ENCODE data around the gene AUP1. TPM values are rescaled to one million over a fixed set of nuclear protein-coding genes. Genes with fewer than 3 reads are reported as not detected.

Gene AUP1
- total and polyA plus RNA-seq, 2 of the 4 experiments (the other 2 are of a cell fraction), result 47.5 to 100.0 TPM

DNA sequence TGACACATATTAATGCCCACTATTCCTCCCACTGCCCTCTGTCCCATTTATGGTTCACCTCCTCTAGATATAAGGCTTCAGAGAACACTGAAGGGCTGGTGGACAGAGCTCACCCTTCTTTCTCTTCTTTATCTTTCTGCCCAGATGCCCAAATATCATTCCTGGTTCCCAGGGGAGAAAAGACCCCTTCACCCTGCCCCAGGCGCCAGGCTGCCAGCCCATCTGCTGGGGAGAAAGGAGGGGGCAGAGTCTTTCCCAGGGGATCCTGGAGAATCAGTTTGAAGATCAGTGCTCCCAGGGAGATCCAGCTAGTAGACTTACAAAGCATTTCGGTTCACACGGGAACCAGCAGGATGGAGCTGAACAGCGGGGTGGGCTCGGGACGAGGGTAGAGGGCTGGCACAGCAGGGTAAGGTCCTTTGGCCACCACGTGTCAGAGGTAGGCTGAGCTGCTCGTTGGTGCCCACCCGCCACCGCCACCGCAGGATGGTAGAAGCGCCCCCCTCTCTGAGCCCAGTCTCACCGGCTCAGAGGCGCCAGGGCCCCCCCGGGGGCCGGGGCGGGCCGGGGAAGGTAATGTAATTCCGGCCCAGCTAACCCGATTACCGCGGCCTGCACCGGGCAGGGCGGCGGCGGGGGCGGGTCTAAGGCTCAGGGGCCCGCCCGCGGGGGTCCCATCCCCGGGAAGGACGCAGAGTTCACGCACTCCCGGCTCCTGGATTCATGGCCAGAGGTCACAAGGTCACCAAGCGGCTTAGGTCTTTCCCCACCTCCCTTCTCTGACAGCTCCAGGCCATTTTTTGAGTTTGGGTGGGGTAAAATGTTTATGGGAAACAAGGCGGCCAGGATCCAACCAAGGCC, 16.5 kb downstream of the AUP1 start (continued):
- TF ChIP-seq MAFK (IDR thresholded peaks at IDR 0.05; ENCODE audit: low read depth, low read length), result no peak

DNA sequence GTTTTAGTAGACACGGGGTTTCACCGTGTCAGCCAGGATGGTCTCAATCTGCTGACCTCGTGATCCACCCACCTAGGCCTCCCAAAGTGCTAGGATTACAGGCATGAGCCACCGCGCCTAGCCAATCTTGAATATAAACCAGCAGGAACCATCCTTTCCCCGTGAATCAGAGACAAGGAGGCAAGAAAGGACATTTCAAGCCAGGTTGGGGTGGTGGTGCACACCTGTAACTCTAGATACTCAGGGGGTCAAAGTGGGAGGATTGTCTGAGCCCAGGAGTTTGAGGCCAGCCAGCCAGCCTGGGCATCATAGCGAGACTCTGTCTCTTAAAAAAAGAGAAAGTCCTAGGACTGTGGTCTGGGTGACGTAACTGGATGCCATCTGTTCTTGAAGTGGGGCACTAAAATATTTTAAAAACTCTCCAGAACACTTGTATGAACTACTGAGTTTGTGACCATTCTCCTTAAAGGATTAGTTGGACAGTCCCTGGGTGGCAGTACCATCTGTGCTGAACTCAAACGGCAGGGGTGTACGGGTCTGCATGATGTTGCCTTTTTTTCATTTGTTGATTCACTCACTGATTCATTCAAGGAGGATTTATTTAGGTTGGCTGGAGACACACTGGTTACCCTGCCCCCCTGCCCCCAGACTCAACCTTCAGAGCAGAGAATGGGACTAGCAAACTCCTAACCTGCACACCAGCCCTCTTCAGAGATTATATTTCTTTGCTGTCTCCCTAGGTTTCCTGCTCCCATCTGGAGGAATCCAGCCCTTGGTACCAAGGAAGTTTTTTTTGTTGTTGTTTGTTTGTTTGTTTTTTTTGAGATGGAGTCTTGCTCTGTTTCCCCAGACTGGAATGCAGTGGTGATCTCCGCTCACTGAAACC, 18.2 kb downstream of the AUP1 start:
- Histone ChIP-seq H3K27ac (ENCODE audit: insufficient read depth, low read length) (no peak overlapping the region), H3K4me3 (ENCODE audit: insufficient read depth, low read depth, low read length) (no peak overlapping the region), H3K4me1 (ENCODE audit: control insufficient read depth, insufficient read depth, low read length) (peaks cover 6% of the 10 kb centered on the region), H3K9ac (ENCODE audit: low read depth, low read length) (no peak overlapping the region), H3K27me3 (ENCODE audit: control insufficient read depth, insufficient read depth, low read length) (peaks cover 57% of the 10 kb centered on the region), H2BK120ac (ENCODE audit: low read depth, low read length) (no peak overlapping the region), H4K8ac (ENCODE audit: low read depth in 2 of 2, low read length in 2 of 2) (no peak overlapping the region), H3K36me3 (ENCODE audit: control insufficient read depth, insufficient read depth, low read length) (no peaks in the 10 kb centered on the region), H3K14ac (replicated peaks; ENCODE audit: low read depth, low read length) (no peak overlapping the region), H2BK20ac (ENCODE audit: low read depth, low read length) (no peak overlapping the region), H2BK5ac (ENCODE audit: low read depth, low read length, poor library complexity, severe bottlenecking) (no peak overlapping the region), H3K4ac (ENCODE audit: low read depth, low read length) (no peak overlapping the region), H2AK5ac (ENCODE audit: low read depth, low read length) (no peak overlapping the region), H4K20me1 (ENCODE audit: insufficient read depth, low read length) (0 out of 2 replicates have a peak, but pooled peaks cover 5% of the 10 kb centered on the region), H4K5ac (ENCODE audit: low read depth, low read length) (no peak overlapping the region), H3K18ac (ENCODE audit: low read depth, low read length) (no peak overlapping the region), H3K56ac (ENCODE audit: extremely low read depth, insufficient read depth, low read length) (no peak overlapping the region), H4K91ac (ENCODE audit: insufficient read depth, low read depth, low read length) (no peak overlapping the region), H3K79me1 (ENCODE audit: low read depth in 1 of 2, low read length in 2 of 2) (peaks cover 4 to 10% of the 10 kb centered on the region in 2 experiments; a peak in 3 of 4 replicates), H3K9me3 (ENCODE audit: control insufficient read depth, insufficient read depth, low read length) (peaks cover 15% of the 10 kb centered on the region), H2BK15ac (ENCODE audit: low read depth, low read length) (no peak overlapping the region), H3K4me2 (ENCODE audit: low read depth, low read length) (no peak overlapping the region), H2AK9ac (replicated peaks; ENCODE audit: low read depth, low read length, poor library complexity) (no peak overlapping the region), H2AFZ (replicated peaks; ENCODE audit: low read length, poor library complexity) (no peak overlapping the region), H3K23ac (ENCODE audit: low read depth, low read length) (no peak overlapping the region), H3K9me1 (ENCODE audit: insufficient read depth, low read length) (peaks cover 6% of the 10 kb centered on the region; the same call in 1 of the 2 replicates)
- no TSS peak for BruUV-seq (replicated peaks)
- CTCF ChIA-PET, result no interaction called here
- intact Hi-C loops (cut with micrococcal nuclease), result no loop called here
- ATAC-seq (ENCODE audit: low read depth), result no peak
- POLR2A ChIA-PET (ENCODE audit: unreplicated experiment), result no interaction called here
- DNase-seq, result peak; percentile 37
- dilution Hi-C loops (cut with HindIII; ENCODE audit: low sequenced_read_pairs, unreplicated experiment), result no loop called here
- in situ Hi-C loops (cut with MboI; ENCODE audit: low sequenced_read_pairs), result no loop called here
- WGBS, 2 experiments (ENCODE audit: extremely low coverage in 2 of 2, insufficient read length in 1 of 2), result no CpG with 5 or more reads among the region's 11 CpGs
- TF ChIP-seq, protein P1, sequence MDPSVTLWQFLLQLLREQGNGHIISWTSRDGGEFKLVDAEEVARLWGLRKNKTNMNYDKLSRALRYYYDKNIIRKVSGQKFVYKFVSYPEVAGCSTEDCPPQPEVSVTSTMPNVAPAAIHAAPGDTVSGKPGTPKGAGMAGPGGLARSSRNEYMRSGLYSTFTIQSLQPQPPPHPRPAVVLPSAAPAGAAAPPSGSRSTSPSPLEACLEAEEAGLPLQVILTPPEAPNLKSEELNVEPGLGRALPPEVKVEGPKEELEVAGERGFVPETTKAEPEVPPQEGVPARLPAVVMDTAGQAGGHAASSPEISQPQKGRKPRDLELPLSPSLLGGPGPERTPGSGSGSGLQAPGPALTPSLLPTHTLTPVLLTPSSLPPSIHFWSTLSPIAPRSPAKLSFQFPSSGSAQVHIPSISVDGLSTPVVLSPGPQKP (IDR thresholded peaks at IDR 0.05; ENCODE audit: borderline replicate concordance, low read depth, low read length), result no peak
- TF ChIP-seq NFE2L2 (IDR thresholded peaks at IDR 0.05; ENCODE audit: low read depth, low read length) (no peak), RFX5 (IDR thresholded peaks at IDR 0.05; ENCODE audit: low read depth, low read length) (no peak), MXI1 (IDR thresholded peaks at IDR 0.05; ENCODE audit: borderline replicate concordance, low read depth, low read length) (no peak), POLR2A (IDR thresholded peaks at IDR 0.05; ENCODE audit: low read depth, low read length) (no peak), CEBPB (IDR thresholded peaks at IDR 0.05; ENCODE audit: low read depth, low read length) (no peak), FOS (IDR thresholded peaks at IDR 0.05; ENCODE audit: low read depth, low read length) (no peak), BHLHE40 (IDR thresholded peaks at IDR 0.05; ENCODE audit: low read depth, low read length) (no peak), SMC3 (IDR thresholded peaks at IDR 0.05; ENCODE audit: low read depth, low read length) (no peak), CHD1 (IDR thresholded peaks at IDR 0.05; ENCODE audit: low read depth, low read length) (no peak)
- TF ChIP-seq, protein P2, sequence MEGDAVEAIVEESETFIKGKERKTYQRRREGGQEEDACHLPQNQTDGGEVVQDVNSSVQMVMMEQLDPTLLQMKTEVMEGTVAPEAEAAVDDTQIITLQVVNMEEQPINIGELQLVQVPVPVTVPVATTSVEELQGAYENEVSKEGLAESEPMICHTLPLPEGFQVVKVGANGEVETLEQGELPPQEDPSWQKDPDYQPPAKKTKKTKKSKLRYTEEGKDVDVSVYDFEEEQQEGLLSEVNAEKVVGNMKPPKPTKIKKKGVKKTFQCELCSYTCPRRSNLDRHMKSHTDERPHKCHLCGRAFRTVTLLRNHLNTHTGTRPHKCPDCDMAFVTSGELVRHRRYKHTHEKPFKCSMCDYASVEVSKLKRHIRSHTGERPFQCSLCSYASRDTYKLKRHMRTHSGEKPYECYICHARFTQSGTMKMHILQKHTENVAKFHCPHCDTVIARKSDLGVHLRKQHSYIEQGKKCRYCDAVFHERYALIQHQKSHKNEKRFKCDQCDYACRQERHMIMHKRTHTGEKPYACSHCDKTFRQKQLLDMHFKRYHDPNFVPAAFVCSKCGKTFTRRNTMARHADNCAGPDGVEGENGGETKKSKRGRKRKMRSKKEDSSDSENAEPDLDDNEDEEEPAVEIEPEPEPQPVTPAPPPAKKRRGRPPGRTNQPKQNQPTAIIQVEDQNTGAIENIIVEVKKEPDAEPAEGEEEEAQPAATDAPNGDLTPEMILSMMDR (conservative IDR thresholded peaks at IDR 0.05; ENCODE audit: low read depth, low read length), result no peak

Data from IMR-90 (cell line).